Thymus (tissue), 11 donors: Measurements from ENCODE around the gene CALY. TPM values are rescaled to one million over a fixed set of nuclear protein-coding genes. Genes with fewer than 3 reads are reported as not detected.

Source experiments
- DNase-seq, 9 donors: peaks; one replicate each; pipeline ENCODE4 v3.0.0-alpha.2; 2013; ENCODE audit warnings: low spot score in 9 of 9, low read depth in 6 of 9, missing footprints in 1 of 9
- H3K27ac ChIP-seq, 2 donors: one replicate each; pipeline ENCODE4 v1.5.1; 2013; ENCODE audit warnings: control low read depth in 1 of 2, low read depth in 1 of 2, low read length in 1 of 2, mild to moderate bottlenecking in 1 of 2, moderate library complexity in 1 of 2
- H3K27me3 ChIP-seq, 2 donors: one replicate each; pipeline ENCODE4 v1.5.1; 2013; ENCODE audit warnings: low read length in 1 of 2; ENCODE audit not compliant: control insufficient read depth in 2 of 2, insufficient read depth in 1 of 2
- H3K36me3 ChIP-seq, 2 donors: one replicate each; pipeline ENCODE4 v1.5.1; 2013; ENCODE audit warnings: low read length in 1 of 2, mild to moderate bottlenecking in 1 of 2, moderate library complexity in 1 of 2; ENCODE audit not compliant: control insufficient read depth in 2 of 2, insufficient read depth in 2 of 2
- H3K4me1 ChIP-seq, 2 donors: one replicate each; pipeline ENCODE4 v1.5.1; 2013; ENCODE audit warnings: low read length in 2 of 2; ENCODE audit not compliant: control insufficient read depth in 2 of 2, insufficient read depth in 2 of 2
- H3K4me3 ChIP-seq, 2 donors: one replicate each; pipeline ENCODE4 v1.5.1; 2013; ENCODE audit warnings: low read length in 2 of 2, control low read depth in 1 of 2, mild to moderate bottlenecking in 1 of 2
- H3K9me3 ChIP-seq, 2 donors: one replicate each; pipeline ENCODE4 v1.5.1; 2013; ENCODE audit warnings: low read length in 1 of 2, mild to moderate bottlenecking in 1 of 2; ENCODE audit not compliant: control insufficient read depth in 2 of 2, insufficient read depth in 1 of 2
- WGBS: extraction: QIAGEN DNeasy Blood & Tissue Kit; methylation state at CpG from one replicate; pipeline ENCODE4 v1.1.7; 2013; 5-methylcytosine and 5-hydroxymethylcytosine counted together
- polyA plus RNA-seq: library from polyadenylated mRNA; stranded (reverse); fragments of 200-250 nt; gene quantifications from one replicate; pipeline ENCODE4 v1.2.3, GENCODE V29; 2013
- total RNA-seq: library from RNA; stranded (reverse); fragments of 120-200 nt; gene quantifications from one replicate; pipeline ENCODE4 v1.2.4, GENCODE V29; 2013
- donor health status: healthy.

CALY gene
- total and polyA plus RNA-seq, 2 donors = 0.21 TPM; not detected in 1

DNA sequence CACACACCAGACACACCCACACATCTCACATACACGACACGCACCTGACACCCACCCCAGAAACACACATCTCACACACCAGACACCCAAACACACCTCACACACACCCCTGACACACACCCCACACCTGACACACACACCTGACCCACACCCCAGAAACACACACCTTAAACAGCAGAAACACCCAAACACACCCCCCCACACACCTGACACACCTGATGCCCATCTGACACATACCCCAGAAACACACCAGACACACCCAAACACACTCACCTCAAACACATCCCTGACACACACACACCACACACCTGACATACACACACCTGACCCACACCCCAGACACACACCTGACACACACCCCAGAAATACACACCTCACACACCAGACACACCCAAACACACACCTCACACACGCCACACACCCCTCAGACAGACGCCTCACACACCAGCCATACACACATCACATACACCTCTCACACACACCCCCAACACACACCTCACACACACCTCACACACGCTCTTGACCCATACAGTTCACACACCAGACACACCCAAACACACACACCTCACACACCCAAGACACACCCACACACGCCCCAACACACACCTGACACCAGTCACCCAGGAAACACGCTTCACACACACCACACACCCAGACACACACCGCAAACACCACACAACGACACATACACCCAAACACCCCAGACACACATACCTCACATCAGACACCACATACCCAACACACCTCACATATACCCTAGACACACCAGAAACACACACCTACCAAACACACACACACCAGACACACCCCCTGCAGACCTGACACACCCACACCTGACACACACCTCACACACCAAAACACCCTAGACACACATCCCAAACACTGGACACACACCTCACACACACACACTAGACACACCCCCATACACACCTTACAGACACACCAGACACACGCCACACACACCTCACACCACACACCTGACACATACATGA lies 1.7 kb upstream of the CALY start:
- H3K27ac ChIP-seq = no peak overlapping the region
- 95% methylated on average over 10 of the region's 10 CpGs for WGBS
- H3K4me3 ChIP-seq = no peak overlapping the region
- peaks cover 8 to 16% of the 10 kb centered on the region in 2 donors for H3K4me1 ChIP-seq
- H3K27me3 ChIP-seq = peaks cover 32 to 76% of the 10 kb centered on the region in 2 donors
- H3K36me3 ChIP-seq = no peaks in the 10 kb centered on the region
- H3K9me3 ChIP-seq = peaks cover 9 to 13% of the 10 kb centered on the region in 2 donors
- no peak for DNase-seq

DNA sequence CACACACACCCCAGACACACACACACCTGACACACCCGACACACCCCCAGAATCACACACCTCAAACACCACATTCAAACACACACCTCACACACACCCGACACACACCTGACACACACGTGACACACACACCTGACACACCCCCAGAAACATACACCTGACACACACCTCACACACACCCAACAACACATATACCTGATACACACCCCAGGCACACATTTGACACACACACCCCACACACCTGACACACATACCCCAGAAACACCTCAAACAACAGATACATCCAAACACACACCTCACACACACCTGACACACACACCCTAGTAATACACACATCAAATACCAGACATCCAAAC lies 652 bp upstream of the CALY start:
- peaks cover 9 to 13% of the 10 kb centered on the region in 2 donors for H3K9me3 ChIP-seq
- H3K27ac ChIP-seq = no peak overlapping the region
- 85% methylated on average over 3 of the region's 3 CpGs for WGBS
- H3K4me1 ChIP-seq = peaks cover 8 to 16% of the 10 kb centered on the region in 2 donors
- no peak for DNase-seq
- H3K36me3 ChIP-seq = no peaks in the 10 kb centered on the region
- peaks cover 38 to 78% of the 10 kb centered on the region in 2 donors for H3K27me3 ChIP-seq
- no peak overlapping the region for H3K4me3 ChIP-seq

DNA sequence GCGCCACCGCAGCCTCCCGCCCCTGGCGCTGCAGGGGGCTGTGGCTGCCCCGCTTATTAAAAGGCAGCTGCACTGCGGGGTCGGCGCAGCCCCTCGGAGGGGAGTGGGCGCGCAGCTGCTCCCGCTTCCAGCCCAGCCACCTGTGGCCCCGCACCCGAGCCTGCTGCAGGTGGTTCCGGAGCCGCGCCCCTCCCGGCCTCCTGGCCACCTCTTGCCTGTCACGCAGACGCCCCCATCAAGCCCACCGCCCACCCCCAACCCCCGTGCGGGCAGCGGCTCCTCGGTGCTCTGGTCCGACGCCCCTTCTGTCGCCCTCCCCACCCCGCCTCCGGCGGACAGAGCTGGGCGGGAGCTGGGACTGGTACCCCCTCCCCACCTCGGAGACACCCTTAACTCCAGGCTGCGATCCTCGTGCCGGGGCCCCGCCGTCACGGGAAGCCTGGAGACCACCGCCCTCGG lies 549 bp downstream of the CALY start:
- no peak for DNase-seq
- H3K27me3 ChIP-seq = peaks cover 38 to 81% of the 10 kb centered on the region in 2 donors
- H3K4me1 ChIP-seq = peaks cover 8 to 16% of the 10 kb centered on the region in 2 donors
- H3K27ac ChIP-seq = no peak overlapping the region
- WGBS = 7% methylated on average over 41 of the region's 41 CpGs
- H3K36me3 ChIP-seq = no peaks in the 10 kb centered on the region
- H3K4me3 ChIP-seq = peak overlapping the region in 1 of 2 donors; percentile 40
- H3K9me3 ChIP-seq = peaks cover 9 to 13% of the 10 kb centered on the region in 2 donors

DNA sequence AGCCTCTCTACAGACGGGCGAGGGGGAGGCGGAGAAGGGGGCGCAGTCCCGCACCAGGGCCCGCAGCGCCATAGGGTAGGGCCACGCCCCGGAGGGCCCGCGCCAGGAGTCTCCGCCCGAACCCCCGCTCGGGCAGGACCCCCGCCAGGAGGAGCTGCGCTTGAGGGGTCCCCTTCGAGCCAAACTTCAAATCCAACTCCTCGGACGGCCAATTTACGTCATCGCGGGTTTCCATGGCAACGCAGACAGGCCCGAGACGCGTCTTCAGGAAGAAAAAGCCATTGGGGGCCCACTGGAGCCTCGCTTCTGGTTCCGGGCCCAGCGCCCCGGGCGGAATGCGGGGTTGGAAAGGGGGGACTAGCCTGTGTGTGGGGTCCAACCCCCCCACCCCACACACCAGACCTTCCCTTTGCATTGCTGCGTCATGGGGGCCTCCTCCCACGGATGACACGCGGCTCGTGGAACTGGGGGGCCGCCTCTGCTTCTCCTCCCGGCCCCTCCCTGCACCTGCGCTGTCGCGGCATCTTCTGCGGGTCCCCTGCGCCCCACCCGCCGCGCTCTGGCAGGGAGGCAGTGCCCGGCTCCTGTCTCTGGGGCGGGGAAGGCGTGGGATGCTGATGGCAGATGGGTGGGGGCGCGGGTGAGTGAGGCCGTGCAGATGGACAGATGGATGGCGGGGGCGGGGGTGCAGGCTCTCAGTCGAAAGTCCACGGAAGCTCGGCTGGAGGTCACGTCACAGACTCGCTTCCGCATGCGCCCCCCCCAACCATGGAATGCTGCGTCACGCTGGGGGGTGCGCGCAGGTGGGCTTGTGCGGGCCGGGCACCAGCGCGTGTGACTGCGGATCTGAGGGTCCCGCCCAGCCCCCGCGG lies 1.2 kb downstream of the CALY start:
- no peaks in the 10 kb centered on the region for H3K36me3 ChIP-seq
- H3K4me3 ChIP-seq = peak overlapping the region in 1 of 2 donors; percentile 40
- peaks cover 8 to 16% of the 10 kb centered on the region in 2 donors for H3K4me1 ChIP-seq
- 3% methylated on average over 75 of the region's 75 CpGs for WGBS
- peak in 3 of 9 donors; percentile 12 to 63 (median 56) for DNase-seq
- peaks cover 9 to 13% of the 10 kb centered on the region in 2 donors for H3K9me3 ChIP-seq
- H3K27ac ChIP-seq = no peak overlapping the region
- peaks cover 37 to 84% of the 10 kb centered on the region in 2 donors for H3K27me3 ChIP-seq

DNA sequence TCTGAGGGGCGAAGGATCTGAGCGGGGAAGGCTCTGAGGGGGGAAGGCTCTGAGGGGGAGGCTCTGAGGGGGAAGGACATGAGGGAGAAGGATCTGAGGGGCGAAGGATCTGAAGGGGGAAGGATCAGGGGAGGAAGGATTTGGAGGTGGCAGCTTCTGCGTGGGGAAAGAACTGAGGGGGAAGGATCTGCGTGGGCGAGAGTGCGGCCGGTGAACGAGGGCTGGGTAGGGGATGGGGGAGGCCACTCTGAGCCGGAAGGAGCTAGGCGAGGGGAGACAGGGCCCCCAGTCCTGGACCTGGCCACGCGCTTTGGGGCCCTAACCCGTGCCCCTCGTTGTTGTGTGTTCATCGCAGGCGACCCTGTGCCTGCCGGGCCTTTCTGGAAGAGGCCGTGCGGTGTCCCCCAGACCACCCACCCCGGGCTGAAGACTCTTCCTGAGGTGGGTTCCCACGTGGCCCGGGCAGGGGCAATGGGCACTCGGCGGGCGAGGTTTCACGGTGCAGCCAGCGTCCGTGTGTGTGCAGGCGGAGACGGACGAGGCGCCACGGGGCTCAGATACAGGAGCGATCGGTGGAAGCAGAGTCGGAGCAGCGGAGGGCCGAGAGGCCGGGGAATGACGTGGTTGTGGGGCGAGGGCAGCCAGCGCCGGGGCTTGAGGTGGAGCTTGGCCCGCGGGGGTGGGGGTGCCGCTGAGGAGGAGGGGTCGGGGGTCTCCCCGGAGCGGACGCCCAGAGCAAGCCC lies 2.0 kb downstream of the CALY start:
- Histone ChIP-seq H3K9me3 (peaks cover 9 to 13% of the 10 kb centered on the region in 2 donors), H3K36me3 (no peaks in the 10 kb centered on the region), H3K4me3 (peak overlapping the region in 1 of 2 donors; percentile 40), H3K27me3 (peaks cover 39 to 83% of the 10 kb centered on the region in 2 donors), H3K27ac (no peak overlapping the region), H3K4me1 (peaks cover 8 to 19% of the 10 kb centered on the region in 2 donors)
- 21% methylated on average over 51 of the region's 51 CpGs for WGBS
- DNase-seq = no peak

DNA sequence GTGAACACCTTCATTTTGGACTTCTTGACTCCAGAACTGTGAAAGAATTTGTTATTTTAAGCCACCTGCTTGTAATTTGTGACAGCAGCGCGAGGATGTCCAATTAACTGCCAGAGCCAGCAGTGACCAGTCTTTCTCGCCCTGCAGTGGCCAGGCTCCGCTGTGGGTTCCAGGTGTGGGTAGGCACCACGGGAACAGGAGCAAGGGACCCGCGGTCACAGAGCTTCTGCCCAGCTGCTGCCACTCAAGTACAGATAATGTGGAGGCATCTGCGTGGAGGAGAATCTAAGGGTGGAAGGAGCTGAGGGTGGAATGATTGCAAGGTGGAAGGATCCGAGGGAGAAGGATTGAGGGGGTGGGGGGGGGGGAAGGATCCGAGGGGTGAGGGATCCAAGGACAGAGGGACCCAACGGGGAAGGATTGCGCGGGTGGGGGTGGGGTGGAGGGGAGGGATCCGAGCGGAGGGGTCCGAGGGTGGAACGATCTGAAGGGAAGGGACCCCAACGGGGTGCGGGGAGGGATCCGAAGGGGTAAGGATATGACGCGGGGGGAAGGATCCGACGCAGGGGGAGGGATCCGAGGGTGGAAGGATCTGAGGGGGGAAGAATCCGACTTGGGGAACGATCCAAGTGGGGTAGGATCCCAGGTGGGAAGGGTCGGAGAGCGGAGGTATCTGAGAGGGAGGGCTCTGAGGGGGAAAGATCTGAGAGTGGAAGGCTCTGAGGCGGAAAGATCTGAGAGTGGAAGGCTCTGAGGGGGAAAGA lies 3.6 kb downstream of the CALY start:
- DNase-seq = no peak
- no peaks in the 10 kb centered on the region for H3K36me3 ChIP-seq
- H3K4me1 ChIP-seq = peaks cover 8 to 19% of the 10 kb centered on the region in 2 donors
- 84% methylated on average over 30 of the region's 30 CpGs for WGBS
- H3K4me3 ChIP-seq = no peak overlapping the region
- no peak overlapping the region for H3K27ac ChIP-seq
- H3K27me3 ChIP-seq = peaks cover 52 to 90% of the 10 kb centered on the region in 2 donors
- peaks cover 9 to 13% of the 10 kb centered on the region in 2 donors for H3K9me3 ChIP-seq

DNA sequence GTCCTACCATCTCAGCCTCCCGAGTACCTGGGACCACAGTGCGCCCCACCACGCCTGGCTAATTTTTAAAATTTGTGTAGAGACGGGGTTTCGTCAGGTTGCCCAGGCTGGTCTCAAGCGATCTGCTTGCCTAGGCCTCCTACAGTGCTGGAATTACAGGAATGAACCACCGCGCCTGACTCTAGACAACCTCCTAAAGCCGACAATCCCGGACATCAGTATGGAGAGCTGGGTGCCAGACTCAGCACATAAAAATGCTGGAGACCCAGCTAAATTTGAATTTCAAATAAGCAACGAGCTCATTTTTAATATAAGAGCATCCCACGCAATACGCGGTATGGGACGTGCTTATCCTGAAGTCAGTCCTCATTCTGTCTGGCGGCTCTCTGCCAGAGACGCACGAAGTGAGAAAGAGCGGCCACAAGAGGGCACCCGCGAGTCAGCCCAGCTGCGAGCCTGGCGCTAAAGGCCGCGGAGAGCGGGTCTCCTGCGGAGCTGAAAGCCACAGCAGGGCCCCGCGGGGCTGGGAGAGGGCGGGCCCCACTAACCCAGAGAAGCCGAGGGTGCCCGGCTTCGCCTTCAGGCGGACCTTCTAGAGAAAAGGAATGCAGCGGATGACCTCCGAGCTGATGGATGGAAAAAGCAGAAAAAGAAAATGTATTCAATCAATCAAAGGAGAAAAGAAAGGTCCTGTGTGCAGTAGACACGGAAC lies 7.0 kb downstream of the CALY start:
- DNase-seq = peak in 8 of 9 donors; percentile 59 to 92 (median 82)
- WGBS = 12% methylated on average over 37 of the region's 37 CpGs
- Histone ChIP-seq H3K4me1 (peaks cover 3 to 9% of the 10 kb centered on the region in 2 donors), H3K36me3 (no peaks in the 10 kb centered on the region), H3K27ac (no peak overlapping the region), H3K27me3 (peaks cover 63 to 89% of the 10 kb centered on the region in 2 donors), H3K4me3 (no peak overlapping the region), H3K9me3 (peaks cover 2 to 3% of the 10 kb centered on the region in 2 donors)
